ENCODE results near the gene SLC47A1.

Gene SLC47A1

DNA sequence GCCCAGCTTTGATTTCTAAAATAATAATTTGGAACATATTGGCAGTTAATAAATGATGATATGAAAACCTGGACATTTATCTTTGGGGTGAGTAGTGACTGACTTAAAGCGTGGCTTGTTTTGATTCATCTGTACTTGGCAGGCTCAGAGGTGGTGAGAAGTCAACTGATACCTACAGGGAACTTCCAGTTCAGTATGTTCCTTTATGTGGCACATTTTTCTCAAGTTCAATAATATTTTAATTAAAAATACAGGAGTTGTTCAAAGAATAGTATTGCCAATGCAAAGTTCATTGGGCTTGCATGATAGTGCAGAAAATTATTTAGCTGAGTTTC lies 34.3 kb downstream of the SLC47A1 start:
- no peak overlapping the region for H3K4me2 ChIP-seq (ENCODE audit: insufficient read depth, low read length)
- H4K20me1 ChIP-seq (ENCODE audit: insufficient read depth, low read length) = 0 out of 2 replicates have a peak, but pooled peaks cover 5% of the 10 kb centered on the region
- no peak overlapping the region for H2AFZ ChIP-seq (ENCODE audit: low read depth, low read length)
- DNase-seq (no peak), ATAC-seq (ENCODE audit: insufficient read depth, low read depth) (no peak)
- no peaks in the 10 kb centered on the region for H3K79me2 ChIP-seq (ENCODE audit: insufficient read depth, low read length)
- H3K27ac ChIP-seq (ENCODE audit: low read length) = no peak overlapping the region
- TF ChIP-seq EZH2 (IDR thresholded peaks at IDR 0.05; ENCODE audit: borderline replicate concordance, low read depth, low read length, severe bottlenecking) = no peak
- TF ChIP-seq, protein P1, sequence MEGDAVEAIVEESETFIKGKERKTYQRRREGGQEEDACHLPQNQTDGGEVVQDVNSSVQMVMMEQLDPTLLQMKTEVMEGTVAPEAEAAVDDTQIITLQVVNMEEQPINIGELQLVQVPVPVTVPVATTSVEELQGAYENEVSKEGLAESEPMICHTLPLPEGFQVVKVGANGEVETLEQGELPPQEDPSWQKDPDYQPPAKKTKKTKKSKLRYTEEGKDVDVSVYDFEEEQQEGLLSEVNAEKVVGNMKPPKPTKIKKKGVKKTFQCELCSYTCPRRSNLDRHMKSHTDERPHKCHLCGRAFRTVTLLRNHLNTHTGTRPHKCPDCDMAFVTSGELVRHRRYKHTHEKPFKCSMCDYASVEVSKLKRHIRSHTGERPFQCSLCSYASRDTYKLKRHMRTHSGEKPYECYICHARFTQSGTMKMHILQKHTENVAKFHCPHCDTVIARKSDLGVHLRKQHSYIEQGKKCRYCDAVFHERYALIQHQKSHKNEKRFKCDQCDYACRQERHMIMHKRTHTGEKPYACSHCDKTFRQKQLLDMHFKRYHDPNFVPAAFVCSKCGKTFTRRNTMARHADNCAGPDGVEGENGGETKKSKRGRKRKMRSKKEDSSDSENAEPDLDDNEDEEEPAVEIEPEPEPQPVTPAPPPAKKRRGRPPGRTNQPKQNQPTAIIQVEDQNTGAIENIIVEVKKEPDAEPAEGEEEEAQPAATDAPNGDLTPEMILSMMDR (IDR thresholded peaks at IDR 0.05; ENCODE audit: borderline replicate concordance, extremely low read depth, low read length, poor library complexity, severe bottlenecking) = no peak
- H3K4me1 ChIP-seq (ENCODE audit: insufficient read depth, low read length) = no peaks in the 10 kb centered on the region
- H3K9me3 ChIP-seq (ENCODE audit: insufficient read depth, low read length, severe bottlenecking) = no peaks in the 10 kb centered on the region
- no peak overlapping the region for H3K9ac ChIP-seq (ENCODE audit: low read depth, low read length)
- no peaks in the 10 kb centered on the region for H3K36me3 ChIP-seq (ENCODE audit: insufficient read depth, low read length)
- no peak overlapping the region for H3K4me3 ChIP-seq (ENCODE audit: low read depth in 1 of 2, low read length in 2 of 2)
- peaks cover 12% of the 10 kb centered on the region for H3K27me3 ChIP-seq (ENCODE audit: insufficient read depth, low read length, poor library complexity)

DNA sequence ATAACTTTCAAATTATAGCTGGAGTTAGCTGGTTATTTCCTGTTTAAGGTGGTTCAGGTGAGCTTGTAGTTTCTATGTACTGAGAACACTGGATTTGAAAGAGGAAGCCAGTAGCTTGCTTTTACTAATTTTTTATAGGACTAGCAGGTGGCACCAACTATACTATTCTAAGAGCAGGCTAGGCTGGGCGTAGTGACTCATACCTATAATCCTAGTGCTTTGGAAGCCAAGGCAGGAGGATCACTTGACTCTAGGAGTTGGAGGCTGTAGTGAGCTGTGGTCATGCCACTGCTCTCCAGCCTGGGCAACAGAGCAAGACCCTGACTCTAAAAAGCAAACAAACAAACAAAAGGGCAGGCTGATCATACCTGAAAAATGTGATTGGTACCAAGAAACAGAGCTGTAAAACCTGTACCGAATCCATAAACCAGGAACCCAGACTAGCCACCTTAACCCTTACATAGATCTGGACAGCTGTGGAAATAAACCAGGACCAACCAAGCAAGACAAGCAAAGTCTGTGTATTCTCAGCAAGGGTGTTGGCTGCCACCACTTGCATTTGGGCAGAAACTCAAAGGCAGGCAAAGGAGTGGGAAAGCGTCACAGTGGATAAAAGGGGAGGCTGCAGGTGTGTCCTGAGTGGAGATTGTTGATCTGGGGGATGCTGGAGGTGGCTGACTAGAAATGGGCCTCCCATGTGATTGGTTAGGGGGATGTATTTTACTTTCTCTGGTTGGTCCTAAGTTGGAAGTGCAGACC lies 36.3 kb downstream of the SLC47A1 start:
- Histone ChIP-seq H3K4me3 (ENCODE audit: low read depth in 1 of 2, low read length in 2 of 2) (no peak overlapping the region), H3K9ac (ENCODE audit: low read depth, low read length) (no peak overlapping the region), H3K4me2 (ENCODE audit: insufficient read depth, low read length) (no peak overlapping the region), H3K27ac (ENCODE audit: low read length) (no peak overlapping the region), H3K36me3 (ENCODE audit: insufficient read depth, low read length) (no peaks in the 10 kb centered on the region), H3K4me1 (ENCODE audit: insufficient read depth, low read length) (no peaks in the 10 kb centered on the region), H3K9me3 (ENCODE audit: insufficient read depth, low read length, severe bottlenecking) (no peaks in the 10 kb centered on the region), H3K27me3 (ENCODE audit: insufficient read depth, low read length, poor library complexity) (peaks cover 12% of the 10 kb centered on the region), H2AFZ (ENCODE audit: low read depth, low read length) (no peak overlapping the region), H4K20me1 (ENCODE audit: insufficient read depth, low read length) (0 out of 2 replicates have a peak, but pooled peaks cover 5% of the 10 kb centered on the region), H3K79me2 (ENCODE audit: insufficient read depth, low read length) (no peaks in the 10 kb centered on the region)
- ATAC-seq (ENCODE audit: insufficient read depth, low read depth) = no peak
- DNase-seq = no peak
- TF ChIP-seq EZH2 (IDR thresholded peaks at IDR 0.05; ENCODE audit: borderline replicate concordance, low read depth, low read length, severe bottlenecking) = no peak
- TF ChIP-seq, protein P1 (IDR thresholded peaks at IDR 0.05; ENCODE audit: borderline replicate concordance, extremely low read depth, low read length, poor library complexity, severe bottlenecking) = no peak

DNA sequence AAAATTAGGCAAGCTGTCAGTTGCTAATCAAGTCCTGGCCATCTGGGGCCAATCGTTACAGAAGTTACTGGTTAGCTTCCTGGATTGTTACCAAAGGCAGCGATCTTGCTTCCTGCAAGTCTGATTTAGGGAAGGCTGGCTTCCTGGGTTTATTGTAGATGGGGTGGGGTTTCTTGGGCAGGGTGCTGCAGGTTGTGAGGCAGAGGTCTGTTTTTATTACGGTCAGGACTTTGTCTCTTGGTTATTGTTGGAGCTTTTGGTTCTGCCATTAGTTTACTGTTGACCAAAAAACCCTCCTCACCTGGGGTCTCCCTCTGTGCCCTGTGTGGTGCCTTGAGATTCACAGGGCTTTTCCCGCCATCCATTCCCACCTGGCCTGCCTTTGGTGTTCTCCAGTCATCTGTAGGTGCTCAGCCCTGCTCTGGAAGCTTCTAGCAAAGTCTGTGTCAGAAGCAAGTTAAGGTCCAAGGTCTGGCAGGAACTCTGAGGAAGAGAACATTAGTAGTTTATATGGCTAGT lies 36.9 kb downstream of the SLC47A1 start:
- H2AFZ ChIP-seq (ENCODE audit: low read depth, low read length) = no peak overlapping the region

More for the DNA sequence above, 36.9 kb downstream of the SLC47A1 start:
- H3K36me3 ChIP-seq (ENCODE audit: insufficient read depth, low read length) = no peaks in the 10 kb centered on the region
- H3K9ac ChIP-seq (ENCODE audit: low read depth, low read length) = no peak overlapping the region
- H3K4me2 ChIP-seq (ENCODE audit: insufficient read depth, low read length) = no peak overlapping the region
- DNase-seq (no peak), ATAC-seq (ENCODE audit: insufficient read depth, low read depth) (no peak)
- H3K4me3 ChIP-seq (ENCODE audit: low read depth in 1 of 2, low read length in 2 of 2) = no peak overlapping the region
- no peaks in the 10 kb centered on the region for H3K9me3 ChIP-seq (ENCODE audit: insufficient read depth, low read length, severe bottlenecking)
- H3K27me3 ChIP-seq (ENCODE audit: insufficient read depth, low read length, poor library complexity) = peaks cover 12% of the 10 kb centered on the region
- H3K4me1 ChIP-seq (ENCODE audit: insufficient read depth, low read length) = no peaks in the 10 kb centered on the region
- no peak overlapping the region for H3K27ac ChIP-seq (ENCODE audit: low read length)
- no peak for TF ChIP-seq EZH2 (IDR thresholded peaks at IDR 0.05; ENCODE audit: borderline replicate concordance, low read depth, low read length, severe bottlenecking)
- TF ChIP-seq, protein P1 (IDR thresholded peaks at IDR 0.05; ENCODE audit: borderline replicate concordance, extremely low read depth, low read length, poor library complexity, severe bottlenecking) = no peak
- no peaks in the 10 kb centered on the region for H3K79me2 ChIP-seq (ENCODE audit: insufficient read depth, low read length)
- 0 out of 2 replicates have a peak, but pooled peaks cover 5% of the 10 kb centered on the region for H4K20me1 ChIP-seq (ENCODE audit: insufficient read depth, low read length)

Measured in DND-41 (cell line).